Mesenchymal stem cell (in vitro differentiated cells and primary cell): ENCODE data around the gene VEZF1.

ENCODE experiments used
- DNase-seq: peaks from one replicate; pipeline ENCODE4 v3.0.0-alpha.2; 2013
- H2AFZ ChIP-seq: one replicate; pipeline ENCODE4 v1.6.1; 2013; ENCODE audit warnings: low read depth, mild to moderate bottlenecking, control low read depth, inconsistent platforms, low read length, moderate library complexity
- H2AK5ac ChIP-seq: 2 replicates; pipeline ENCODE4 v1.6.1; 2013; ENCODE audit warnings: low read length, moderate library complexity, mild to moderate bottlenecking, inconsistent platforms; ENCODE audit not compliant: severe bottlenecking
- H2BK120ac ChIP-seq: one replicate; pipeline ENCODE4 v1.6.1; 2013; ENCODE audit warnings: low read depth, mild to moderate bottlenecking, inconsistent platforms, low read length, moderate library complexity
- H2BK12ac ChIP-seq, 2 experiments: one replicate each; pipeline ENCODE4 v1.6.1; 2013; ENCODE audit warnings: inconsistent platforms in 2 of 2, low read length in 2 of 2, mild to moderate bottlenecking in 2 of 2, moderate library complexity in 2 of 2, control low read depth in 1 of 2
- H2BK15ac ChIP-seq: one replicate; pipeline ENCODE4 v1.6.1; 2013; ENCODE audit warnings: mild to moderate bottlenecking, low read depth, inconsistent platforms; ENCODE audit not compliant: poor library complexity, severe bottlenecking
- H2BK5ac ChIP-seq: 2 replicates; pipeline ENCODE4 v1.6.1; 2013; ENCODE audit warnings: low read depth, mild to moderate bottlenecking, low read length, control low read depth, inconsistent platforms; ENCODE audit not compliant: poor library complexity, severe bottlenecking
- H3K14ac ChIP-seq, 2 experiments: one replicate each; pipeline ENCODE4 v1.6.1; 2013; ENCODE audit warnings: inconsistent platforms in 2 of 2, low read length in 2 of 2, control low read depth in 1 of 2, mild to moderate bottlenecking in 1 of 2, moderate library complexity in 1 of 2
- H3K18ac ChIP-seq, 2 experiments: one replicate each; pipeline ENCODE4 v1.6.1; 2013; ENCODE audit warnings: inconsistent platforms in 2 of 2, low read length in 2 of 2, control low read depth in 1 of 2, low read depth in 1 of 2, mild to moderate bottlenecking in 1 of 2
- H3K23ac ChIP-seq, 2 experiments: one replicate each; pipeline ENCODE4 v1.6.1; 2013; ENCODE audit warnings: inconsistent platforms in 2 of 2, low read length in 2 of 2, mild to moderate bottlenecking in 2 of 2, moderate library complexity in 2 of 2, control low read depth in 1 of 2
- H3K27ac ChIP-seq: 2 replicates; pipeline ENCODE4 v1.5.1; 2013; ENCODE audit warnings: mild to moderate bottlenecking, moderate library complexity, low read length, control low read depth, inconsistent platforms; ENCODE audit not compliant: poor library complexity, severe bottlenecking
- H3K27me3 ChIP-seq, 2 experiments: 2 replicates each; pipeline versions ENCODE4 v1.6.1 to v1.7.0; 2013; ENCODE audit warnings: low read length in 2 of 2, mild to moderate bottlenecking in 2 of 2, moderate library complexity in 2 of 2, control low read depth in 1 of 2, inconsistent platforms in 1 of 2; ENCODE audit not compliant: control insufficient read depth in 1 of 2, insufficient read depth in 1 of 2
- H3K36me3 ChIP-seq, 2 experiments: 2 replicates each; pipeline versions ENCODE4 v1.6.1 to v1.7.0; 2013; ENCODE audit warnings: low read length in 2 of 2, control low read depth in 1 of 2, inconsistent platforms in 1 of 2, low read depth in 1 of 2, mild to moderate bottlenecking in 1 of 2; ENCODE audit not compliant: insufficient read depth in 2 of 2, control insufficient read depth in 1 of 2
- H3K4ac ChIP-seq, 2 experiments: one replicate each; pipeline ENCODE4 v1.6.1; 2013; ENCODE audit warnings: inconsistent platforms in 2 of 2, low read length in 2 of 2, mild to moderate bottlenecking in 2 of 2, moderate library complexity in 2 of 2, control low read depth in 1 of 2, low read depth in 1 of 2
- H3K4me1 ChIP-seq: 2 replicates; pipeline ENCODE4 v1.6.1; 2013; ENCODE audit warnings: low read depth, low read length, control low read depth; ENCODE audit not compliant: control insufficient read depth, insufficient read depth
- H3K4me2 ChIP-seq: 2 replicates; pipeline ENCODE4 v1.6.1; 2013; ENCODE audit warnings: low read length, mild to moderate bottlenecking, inconsistent platforms; ENCODE audit not compliant: poor library complexity, severe bottlenecking
- H3K4me3 ChIP-seq, 2 experiments: 2 replicates each; pipeline versions ENCODE4 v1.5.1 to v1.7.0; 2013; ENCODE audit warnings: low read length in 2 of 2, mild to moderate bottlenecking in 2 of 2, control low read depth in 1 of 2, low read depth in 1 of 2; ENCODE audit not compliant: insufficient read depth in 1 of 2
- H3K79me1 ChIP-seq: replicated peaks from 2 replicates; pipeline ENCODE4 v1.6.1; 2013; ENCODE audit warnings: mild to moderate bottlenecking, control low read depth, low read length, inconsistent platforms; ENCODE audit not compliant: poor library complexity, severe bottlenecking
- H3K9ac ChIP-seq: 2 replicates; pipeline ENCODE4 v1.7.0; 2013; ENCODE audit warnings: mild to moderate bottlenecking, low read length, moderate library complexity
- H3K9me3 ChIP-seq: 2 replicates; pipeline ENCODE4 v1.7.0; 2013; ENCODE audit warnings: mild to moderate bottlenecking, low read length; ENCODE audit not compliant: control insufficient read depth
- H4K8ac ChIP-seq: one replicate; pipeline ENCODE4 v1.6.1; 2013; ENCODE audit warnings: inconsistent platforms, mild to moderate bottlenecking, low read length, moderate library complexity
- H4K91ac ChIP-seq: one replicate; pipeline ENCODE4 v1.6.1; 2013; ENCODE audit warnings: mild to moderate bottlenecking, low read length, inconsistent platforms
- WGBS: methylation state at CpG from one replicate; pipeline ENCODE4 v1.1.7; 2013; ENCODE audit warnings: mixed read lengths; 5-methylcytosine and 5-hydroxymethylcytosine counted together

VEZF1 gene

DNA sequence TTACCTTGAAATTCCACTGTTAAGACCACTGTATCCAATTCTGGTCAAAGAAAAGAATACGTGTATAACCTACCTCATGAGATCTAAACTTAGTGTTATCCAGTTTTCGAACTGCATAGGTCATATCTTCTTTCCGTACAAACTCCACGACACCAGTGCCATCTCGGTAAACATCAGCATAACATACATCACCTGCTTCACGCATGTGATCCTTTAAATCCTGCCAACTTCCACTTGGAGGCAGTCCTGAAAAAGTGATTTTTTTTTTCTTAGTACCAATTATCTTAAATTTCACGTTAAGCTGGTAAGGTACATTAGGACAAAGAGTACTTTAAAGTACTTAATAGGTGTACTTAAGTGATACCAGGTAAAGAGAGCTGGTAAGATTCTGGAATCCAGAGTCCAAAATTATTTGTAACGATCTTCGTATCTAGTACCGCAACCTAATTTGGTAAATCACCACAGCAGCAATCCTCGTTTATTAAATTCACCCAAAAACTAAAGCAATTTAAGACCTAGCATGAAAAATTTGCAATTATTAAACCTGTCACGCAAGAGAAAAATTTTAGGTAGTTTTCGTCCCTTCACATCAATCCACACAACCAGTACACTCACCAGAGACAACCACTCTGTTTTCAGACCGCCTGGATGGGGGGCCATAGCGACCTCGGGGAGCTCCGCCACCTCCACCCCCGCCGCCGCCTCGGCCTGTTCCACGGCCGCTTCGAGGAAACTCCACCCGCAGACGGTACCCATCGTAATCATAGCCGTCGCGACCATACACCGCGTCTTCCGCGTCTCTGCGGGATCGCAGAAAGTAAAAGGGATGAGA is 17.9 kb upstream of the VEZF1 start:
- peak overlapping the region; percentile 92 for H3K27ac ChIP-seq
- H2BK120ac ChIP-seq = no peak overlapping the region
- 5% methylated on average over 35 of the region's 36 CpGs for WGBS
- H2AFZ ChIP-seq = no peak overlapping the region
- DNase-seq = no peak
- H3K18ac ChIP-seq = peak overlapping the region; percentile 54 to 71
- no peaks in the 10 kb centered on the region for H3K27me3 ChIP-seq
- H3K4me2 ChIP-seq = peak overlapping the region; percentile 94
- H2BK5ac ChIP-seq = no peak overlapping the region
- peak overlapping the region; percentile 73 to 98 for H3K4me3 ChIP-seq
- no peak overlapping the region for H3K14ac ChIP-seq
- no peak overlapping the region for H2BK12ac ChIP-seq
- H4K8ac ChIP-seq = no peak overlapping the region
- H2AK5ac ChIP-seq = no peak overlapping the region
- H3K4me1 ChIP-seq = peaks cover 7% of the 10 kb centered on the region
- peaks cover 6 to 55% of the 10 kb centered on the region in 2 experiments for H3K36me3 ChIP-seq
- no peak overlapping the region for H2BK15ac ChIP-seq
- H3K79me1 ChIP-seq = peaks cover 5% of the 10 kb centered on the region
- H3K9me3 ChIP-seq = no peaks in the 10 kb centered on the region
- no peak overlapping the region for H3K23ac ChIP-seq
- H3K9ac ChIP-seq = peak overlapping the region; percentile 100
- peak overlapping the region in 1 of 2 experiments; percentile 100 for H3K4ac ChIP-seq
- H4K91ac ChIP-seq = no peak overlapping the region

DNA sequence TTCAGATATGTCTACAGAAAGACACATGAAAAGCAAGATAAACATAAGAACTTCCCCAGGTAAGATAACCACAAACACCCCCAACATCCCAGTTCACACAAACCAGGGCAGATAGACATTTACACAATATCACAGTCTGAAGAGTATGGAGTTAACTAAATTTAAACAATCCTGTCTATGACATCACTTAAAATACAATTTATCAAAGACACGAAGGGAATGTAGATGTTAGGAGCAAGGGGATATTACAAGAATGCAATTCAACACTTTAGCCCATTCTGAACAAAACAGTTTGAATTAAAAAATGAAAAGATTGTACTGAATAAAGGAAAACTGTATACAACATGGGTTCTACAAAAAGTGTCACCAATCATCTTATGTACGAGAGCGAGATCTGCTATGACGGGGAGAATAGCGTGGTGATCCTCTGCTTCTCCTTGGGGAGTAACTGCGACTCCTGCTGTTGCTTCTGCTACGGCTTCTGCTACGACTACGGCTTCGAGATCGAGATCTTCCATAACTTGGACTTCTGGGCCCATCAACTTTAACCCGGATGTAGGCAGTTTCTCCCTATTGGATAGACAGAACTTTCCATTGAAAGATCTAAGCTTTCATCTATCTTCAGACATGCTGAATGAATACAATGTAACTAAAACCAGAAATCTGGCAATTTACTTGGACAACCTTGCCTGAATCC is 17.1 kb upstream of the VEZF1 start:
- H4K8ac ChIP-seq = no peak overlapping the region
- no peak overlapping the region for H3K18ac ChIP-seq
- H3K27me3 ChIP-seq = no peaks in the 10 kb centered on the region
- no peak overlapping the region for H2BK120ac ChIP-seq
- DNase-seq = no peak
- H3K14ac ChIP-seq = no peak overlapping the region
- H3K4me1 ChIP-seq = peaks cover 7% of the 10 kb centered on the region
- no peak overlapping the region for H2BK12ac ChIP-seq
- no peak overlapping the region for H2BK15ac ChIP-seq
- peaks cover 5% of the 10 kb centered on the region for H3K79me1 ChIP-seq
- H3K27ac ChIP-seq = no peak overlapping the region
- H3K4ac ChIP-seq = no peak overlapping the region
- H3K9ac ChIP-seq = peak overlapping the region; percentile 100
- no peak overlapping the region for H4K91ac ChIP-seq
- no peak overlapping the region for H2AK5ac ChIP-seq
- H3K23ac ChIP-seq = no peak overlapping the region
- 72% methylated on average over 11 of the region's 12 CpGs for WGBS
- H2BK5ac ChIP-seq = no peak overlapping the region
- peak overlapping the region in 1 of 2 experiments; percentile 98 for H3K4me3 ChIP-seq
- peak overlapping the region; percentile 76 for H3K4me2 ChIP-seq
- peaks cover 6 to 58% of the 10 kb centered on the region in 2 experiments for H3K36me3 ChIP-seq
- no peaks in the 10 kb centered on the region for H3K9me3 ChIP-seq
- H2AFZ ChIP-seq = no peak overlapping the region

DNA sequence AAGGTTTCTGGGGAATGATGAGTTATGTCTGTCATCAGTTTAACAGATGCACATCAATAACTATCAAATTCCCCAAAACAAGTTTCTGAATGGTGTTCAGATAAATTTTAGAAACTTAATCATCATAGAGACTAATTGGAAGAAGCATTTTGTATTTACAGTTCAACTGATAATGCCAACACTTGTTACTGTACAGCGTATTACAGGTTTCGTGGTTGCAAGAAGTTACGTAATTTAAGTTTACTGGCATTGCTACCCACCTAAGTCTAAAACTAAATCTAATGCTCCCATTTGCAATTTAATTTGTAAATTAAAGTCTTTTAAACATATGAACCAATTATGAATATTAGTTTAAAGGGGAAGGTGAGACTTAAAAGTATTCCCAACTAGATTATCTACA is 16.0 kb upstream of the VEZF1 start:
- 100% methylated on average over 1 of the region's 3 CpGs for WGBS

DNA sequence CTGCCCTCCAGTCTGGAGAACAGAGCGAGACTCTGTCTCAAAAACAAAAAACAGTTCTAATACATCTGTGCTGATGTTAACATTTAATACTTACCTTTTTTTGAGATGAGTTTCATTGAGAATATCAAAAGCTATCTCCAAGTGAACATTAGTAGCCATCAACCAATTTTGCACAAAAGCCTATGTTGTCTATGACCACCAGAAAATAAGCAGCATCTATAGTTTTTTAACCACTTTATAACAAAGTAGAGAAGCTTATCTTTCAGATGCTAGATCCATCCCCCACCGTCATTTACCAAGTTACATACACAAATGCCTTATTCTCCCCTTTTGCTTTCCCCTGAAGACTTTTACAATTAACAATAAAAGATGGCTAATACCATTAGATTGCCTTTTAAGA is 14.9 kb upstream of the VEZF1 start:
- H3K14ac ChIP-seq = no peak overlapping the region
- no peak overlapping the region for H2BK5ac ChIP-seq
- 96% methylated on average over 2 of the region's 2 CpGs for WGBS

More for the DNA sequence above, 16.0 kb upstream of the VEZF1 start:
- Histone ChIP-seq H2AK5ac (no peak overlapping the region), H2BK5ac (no peak overlapping the region), H2BK12ac (no peak overlapping the region), H3K79me1 (peaks cover 5% of the 10 kb centered on the region), H3K4me3 (peak overlapping the region in 1 of 2 experiments; percentile 98), H4K91ac (no peak overlapping the region), H2AFZ (no peak overlapping the region), H3K36me3 (peaks cover 6 to 67% of the 10 kb centered on the region in 2 experiments), H2BK120ac (no peak overlapping the region), H3K4ac (no peak overlapping the region), H4K8ac (no peak overlapping the region), H3K27me3 (no peaks in the 10 kb centered on the region), H3K18ac (no peak overlapping the region), H3K4me1 (peaks cover 7% of the 10 kb centered on the region), H2BK15ac (no peak overlapping the region), H3K9ac (peak overlapping the region; percentile 100), H3K9me3 (no peaks in the 10 kb centered on the region), H3K4me2 (no peak overlapping the region), H3K14ac (no peak overlapping the region), H3K23ac (no peak overlapping the region), H3K27ac (no peak overlapping the region)
- DNase-seq = no peak

More for the DNA sequence above, 14.9 kb upstream of the VEZF1 start:
- Histone ChIP-seq H3K4ac (no peak overlapping the region), H2BK12ac (no peak overlapping the region), H2BK120ac (no peak overlapping the region), H3K27me3 (no peaks in the 10 kb centered on the region), H3K23ac (no peak overlapping the region), H3K9me3 (no peaks in the 10 kb centered on the region), H3K4me3 (peak overlapping the region in 1 of 2 experiments; percentile 98), H2AFZ (no peak overlapping the region), H3K36me3 (peaks cover 7 to 78% of the 10 kb centered on the region in 2 experiments), H4K8ac (no peak overlapping the region), H3K4me2 (no peak overlapping the region), H3K79me1 (peaks cover 3% of the 10 kb centered on the region), H3K27ac (no peak overlapping the region), H2AK5ac (no peak overlapping the region), H4K91ac (no peak overlapping the region), H3K4me1 (peaks cover 7% of the 10 kb centered on the region), H3K18ac (no peak overlapping the region), H3K9ac (peak overlapping the region; percentile 100), H2BK15ac (no peak overlapping the region)
- no peak for DNase-seq
